ENCODE measurements around the gene ANKRD31.

- TF ChIP-seq CTCF (IDR thresholded peaks at IDR 0.05) (no peak), CBFB (CRISPR knock-in tag; IDR thresholded peaks at IDR 0.05; ENCODE audit: low read depth) (no peak), PRDM15 (CRISPR knock-in tag; IDR thresholded peaks at IDR 0.05) (no peak), NFE2L1 (CRISPR knock-in tag; IDR thresholded peaks at IDR 0.05) (no peak), GTF2I (CRISPR knock-in tag; conservative IDR thresholded peaks at IDR 0.05) (no peak), ESRRA (CRISPR knock-in tag; IDR thresholded peaks at IDR 0.05; ENCODE audit: borderline replicate concordance) (no peak), SP1 (CRISPR knock-in tag; conservative IDR thresholded peaks at IDR 0.05) (no peak), JUN (CRISPR knock-in tag; IDR thresholded peaks at IDR 0.05) (no peak), ELF4 (CRISPR knock-in tag; IDR thresholded peaks at IDR 0.05; ENCODE audit: low read depth) (no peak), IRF2 (CRISPR knock-in tag; IDR thresholded peaks at IDR 0.05; ENCODE audit: borderline replicate concordance, low read depth) (no peak)
Measured at GRCh38 chr5:75062925-75063531, 173.7 kb downstream of the ANKRD31 start.

All from WTC11 (cell line).